Posterior vena cava (tissue), 2 donors: ENCODE measurements around the gene PRR12. TPM values are rescaled to one million over a fixed set of nuclear protein-coding genes. Genes with fewer than 3 reads are reported as not detected.

Experiments
- DNase-seq: peaks from one replicate; pipeline ENCODE4 v3.0.0-alpha.2; 2020; ENCODE audit warnings: low spot score
- intact Hi-C, 2 donors: fragments of 100-400 bp; cut with DNase I; formaldehyde crosslinking; loops; one replicate each; pipeline versions ENCODE4 v1.14.1 to v1.14.2; 2022 to 2023
- total RNA-seq, 2 donors: library from RNA; stranded (reverse); fragmentation: NEBNext Ultra II Directional; extraction: Animal tissue kit (Norgen Biotek cat#: 25700); gene quantifications; one replicate each; pipeline ENCODE4 v1.2.1, GENCODE V29; 2021
- donor health status: DM: yes; HTN: yes; CAD: no.
- donor health status: DM: yes; HTN: yes; CAD: no.

PRR12 gene
- total RNA-seq, 2 donors from 2014 or later, result 18.8 to 21.7 TPM

DNA sequence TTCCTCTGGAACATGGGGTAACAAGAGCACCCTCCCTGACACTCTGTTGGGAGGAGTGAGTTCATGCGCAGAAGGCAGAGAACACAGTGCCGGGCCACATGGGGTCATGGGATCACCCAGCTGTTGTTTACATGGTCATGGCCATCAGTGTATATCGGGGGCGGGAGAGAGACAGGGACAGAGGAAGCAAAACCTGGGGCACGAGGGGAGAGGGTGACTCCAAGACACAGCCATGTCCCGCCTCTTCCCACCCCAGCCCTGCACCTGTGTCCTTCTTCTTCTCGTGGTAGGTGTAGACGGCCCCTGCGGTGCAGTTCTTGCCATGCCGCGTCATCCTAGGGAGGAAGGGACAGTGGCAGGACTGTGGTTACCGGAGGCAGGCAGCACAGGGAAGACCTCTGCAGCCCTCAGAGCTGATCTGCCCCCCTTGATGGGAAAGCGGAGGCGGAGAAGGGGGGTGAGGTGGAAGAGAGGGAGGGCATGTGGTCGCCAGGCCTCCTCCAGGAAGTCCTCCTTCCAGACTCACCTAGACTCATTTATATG, 30.6 kb upstream of the PRR12 start:
- intact Hi-C loops, result no loop called here
- no peak for DNase-seq

DNA sequence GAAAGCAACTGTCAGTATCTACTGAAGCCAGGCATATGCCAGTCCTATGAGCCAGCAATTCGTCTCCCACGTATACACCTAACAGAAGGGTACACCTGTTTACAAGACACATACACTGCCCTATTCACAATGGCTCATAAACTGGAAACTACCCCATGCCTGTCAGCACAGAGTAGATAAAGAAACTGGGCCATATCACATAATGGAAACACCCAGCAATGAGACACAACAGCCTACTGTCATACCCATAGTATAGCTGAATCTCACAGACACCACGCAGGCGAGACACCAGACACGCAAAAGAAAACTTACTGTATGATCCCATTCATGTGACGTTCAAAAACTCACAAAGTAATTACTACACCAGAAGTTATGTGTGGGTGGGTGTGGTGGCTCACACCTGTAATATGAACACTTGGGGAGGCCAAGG, 26.4 kb upstream of the PRR12 start:
- intact Hi-C loops, result no loop called here
- no peak for DNase-seq

DNA sequence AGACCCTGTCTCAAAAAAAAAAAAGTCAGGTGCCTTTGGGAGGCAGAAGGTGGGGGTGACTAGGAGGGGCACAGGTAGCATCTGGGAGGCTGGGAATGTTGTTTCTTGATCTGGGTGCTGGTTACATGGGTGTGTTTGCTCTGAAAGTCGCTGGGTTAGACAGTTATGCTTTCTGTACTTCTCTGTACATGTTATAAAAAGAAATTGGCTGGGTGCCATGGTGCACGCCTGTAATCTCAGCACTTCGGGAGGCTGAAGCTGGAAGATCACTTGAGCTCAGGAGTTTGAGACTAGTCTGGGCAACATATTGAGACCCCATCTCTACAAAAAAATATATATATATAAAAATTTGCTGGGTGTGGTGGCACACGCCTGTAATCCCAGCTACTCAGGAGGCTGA, 25.7 kb upstream of the PRR12 start:
- intact Hi-C loops, result no loop called here

DNA sequence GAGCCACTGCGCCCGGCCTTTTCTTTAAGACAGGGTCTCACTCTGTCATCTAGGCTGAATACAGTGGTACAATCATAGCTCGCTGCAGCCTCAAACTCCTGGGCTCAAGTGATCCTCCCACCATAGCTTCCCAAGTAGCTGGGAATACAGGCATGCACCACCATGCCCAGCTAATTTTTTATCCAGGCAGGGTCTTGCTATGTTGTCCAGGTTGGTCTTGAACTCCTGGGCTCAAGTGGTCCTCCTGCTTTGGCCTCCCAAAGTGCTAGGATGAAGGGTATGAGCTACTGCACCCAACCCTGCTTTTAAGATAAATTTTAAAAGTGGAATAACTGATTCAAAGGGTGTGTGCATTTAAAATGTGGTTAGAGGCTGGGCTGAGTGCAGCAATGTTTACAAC, 24.7 kb upstream of the PRR12 start:
- intact Hi-C loops, result no loop called here
- DNase-seq, result no peak

More for the DNA sequence above, 25.7 kb upstream of the PRR12 start:
- no peak for DNase-seq

DNA sequence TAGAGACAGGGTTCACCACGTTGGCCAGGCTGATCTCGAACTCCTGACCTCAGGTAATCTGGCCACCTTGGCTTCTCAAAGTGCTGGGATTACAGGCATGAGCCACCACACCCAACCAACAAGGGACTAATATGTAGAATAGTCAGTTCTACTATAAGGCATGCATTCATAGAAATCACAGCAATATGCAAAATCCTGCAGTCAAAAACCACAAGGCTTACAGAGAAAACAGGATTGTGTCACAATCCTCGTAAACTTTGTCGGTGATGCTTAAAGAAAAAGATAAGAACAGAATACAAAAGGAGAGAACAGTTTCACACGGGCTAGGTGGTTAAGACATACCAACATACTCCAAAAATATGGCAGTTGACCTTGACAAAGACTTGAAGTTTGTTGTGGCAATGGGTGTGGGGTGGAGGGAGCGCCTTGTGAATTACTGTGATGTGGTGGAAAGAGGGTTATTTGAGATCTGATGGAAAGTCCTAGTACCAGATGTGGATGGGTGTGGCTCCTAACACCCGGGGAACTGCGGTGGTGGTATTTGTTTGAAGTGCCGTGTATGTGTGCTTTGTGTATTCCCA, 23.0 kb upstream of the PRR12 start:
- intact Hi-C loops, result no loop called here
- DNase-seq, result no peak

DNA sequence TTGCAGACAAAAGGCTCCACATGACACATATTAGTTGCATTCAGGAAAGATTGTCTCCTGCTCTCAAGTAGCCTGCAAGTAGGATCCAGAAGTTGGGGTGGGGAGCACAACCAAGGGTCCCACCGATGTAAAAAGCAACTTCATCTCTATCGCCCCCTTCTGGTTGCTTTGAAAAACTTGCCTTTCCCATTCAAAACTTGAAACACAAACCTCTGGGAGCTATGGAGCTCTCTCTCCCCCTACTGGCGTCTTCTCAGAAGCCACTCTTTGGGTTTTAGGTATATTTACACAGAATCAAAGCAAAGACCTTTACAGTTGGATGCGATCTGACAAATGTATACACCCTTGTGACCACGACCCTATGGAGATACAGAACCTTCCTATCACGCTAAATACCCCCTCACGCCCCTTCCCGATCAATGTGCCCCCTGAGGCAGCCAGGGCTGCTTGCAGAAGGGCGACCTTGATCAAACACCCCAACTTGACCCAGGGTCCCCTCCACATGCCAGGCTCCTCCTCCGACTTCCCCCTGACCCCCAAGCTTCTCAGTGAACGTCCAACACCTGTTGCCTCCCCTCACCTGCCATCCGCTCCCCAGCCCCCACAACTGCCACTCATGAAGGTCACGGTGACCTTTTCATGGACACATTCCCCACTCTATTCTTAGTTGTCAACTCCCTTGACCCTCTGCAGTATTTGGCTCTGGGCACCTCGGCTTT, 20.7 kb upstream of the PRR12 start:
- no peak for DNase-seq
- intact Hi-C loops, result no loop called here

DNA sequence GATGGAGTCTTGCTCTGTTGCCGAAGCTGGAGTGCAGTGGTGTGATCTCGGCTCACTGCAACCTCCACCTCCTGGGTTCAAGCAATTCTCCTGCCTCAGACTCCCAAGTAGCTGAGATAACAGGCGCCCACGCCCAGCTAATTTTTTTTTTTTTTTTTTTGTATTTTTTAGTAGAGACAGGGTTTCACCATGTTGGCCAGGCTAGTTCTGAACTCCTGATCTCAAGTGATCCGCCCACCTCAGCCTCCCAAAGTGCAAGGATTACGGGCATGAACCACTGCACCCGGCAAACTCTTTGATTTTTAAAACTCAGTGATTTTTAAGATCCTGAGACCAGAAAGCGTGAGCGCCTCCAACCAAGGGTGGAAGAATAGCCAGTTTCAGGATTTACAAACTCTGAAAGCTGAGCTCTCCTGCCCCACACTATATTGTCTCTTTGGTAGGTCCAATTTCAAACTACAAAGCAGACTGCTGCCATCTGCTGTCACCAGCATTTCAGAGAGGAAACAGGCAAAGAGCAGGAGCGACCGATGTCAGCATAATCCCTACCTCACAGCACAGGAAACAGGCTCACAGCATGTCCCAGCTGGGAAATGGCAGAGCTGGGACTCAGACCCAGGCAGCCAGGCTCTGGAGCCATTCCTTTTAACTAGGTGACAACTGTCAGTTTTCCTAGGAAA, 19.8 kb upstream of the PRR12 start:
- intact Hi-C loops, result no loop called here
- DNase-seq, result no peak

DNA sequence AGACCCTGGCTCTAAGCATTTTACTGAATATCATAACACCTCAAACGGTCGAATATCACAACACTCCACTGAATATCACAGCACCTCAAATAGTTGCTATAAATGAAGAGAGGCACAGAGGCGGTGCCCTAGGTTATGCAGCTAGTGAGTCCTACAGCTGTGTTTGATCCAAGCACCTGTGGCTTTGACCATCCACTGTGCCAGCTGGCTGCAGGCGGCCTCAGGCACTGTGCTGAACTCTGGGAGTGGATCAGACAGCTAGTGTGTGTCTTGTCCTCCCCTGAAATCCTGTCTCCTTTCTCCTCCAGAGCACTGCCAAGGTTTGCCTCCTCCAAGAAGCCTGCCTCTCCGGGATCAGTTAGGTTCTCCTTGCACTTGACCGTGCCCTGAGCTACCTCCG, 18.0 kb upstream of the PRR12 start:
- DNase-seq, result no peak
- intact Hi-C loops, result no loop called here

DNA sequence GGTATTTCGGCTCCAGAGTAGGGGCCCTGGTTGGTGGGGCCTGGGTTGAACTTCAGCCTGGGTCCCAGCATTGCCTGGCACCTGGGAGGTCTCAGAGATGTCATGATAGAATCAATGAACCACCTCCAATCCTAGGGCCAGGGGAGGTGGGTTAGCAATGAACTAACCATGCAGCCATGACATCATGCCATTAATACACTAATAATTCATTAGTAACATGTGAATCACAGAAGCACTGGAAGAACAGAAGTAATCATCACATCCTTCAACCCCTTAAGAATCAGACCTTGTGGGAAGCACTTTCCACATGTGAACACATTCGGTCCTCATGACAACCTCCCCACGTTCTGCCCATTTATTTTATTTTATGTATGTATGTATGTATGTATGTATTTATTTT, 17.6 kb upstream of the PRR12 start:
- intact Hi-C loops, result no loop called here
- DNase-seq, result no peak

DNA sequence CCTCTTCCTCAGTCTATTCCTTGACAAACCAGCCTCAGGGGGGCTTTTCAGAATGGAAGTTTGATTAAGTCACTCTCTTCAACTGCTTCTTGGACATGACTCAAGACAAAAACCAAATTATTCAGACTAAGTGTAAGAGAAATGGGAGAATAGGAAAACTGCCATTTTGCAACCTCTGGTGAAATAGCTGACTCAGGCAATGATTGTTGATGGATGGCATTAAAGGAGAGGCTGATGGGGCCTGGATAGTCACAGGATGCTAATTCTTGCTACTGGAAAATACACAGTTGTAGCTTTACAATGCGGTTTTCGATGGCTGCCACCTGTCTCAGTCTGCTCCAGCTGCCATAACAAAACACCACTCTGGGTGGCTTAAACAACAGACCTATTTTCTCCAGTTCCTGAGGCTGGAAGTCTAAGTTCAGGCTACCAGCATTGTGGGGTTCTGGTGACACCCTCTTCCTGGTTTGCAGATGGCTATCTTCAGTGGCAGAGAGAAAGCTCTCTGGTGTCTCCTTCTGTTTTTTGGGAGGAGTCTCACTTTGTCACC, 16.7 kb upstream of the PRR12 start:
- no peak for DNase-seq
- intact Hi-C loops, result no loop called here

DNA sequence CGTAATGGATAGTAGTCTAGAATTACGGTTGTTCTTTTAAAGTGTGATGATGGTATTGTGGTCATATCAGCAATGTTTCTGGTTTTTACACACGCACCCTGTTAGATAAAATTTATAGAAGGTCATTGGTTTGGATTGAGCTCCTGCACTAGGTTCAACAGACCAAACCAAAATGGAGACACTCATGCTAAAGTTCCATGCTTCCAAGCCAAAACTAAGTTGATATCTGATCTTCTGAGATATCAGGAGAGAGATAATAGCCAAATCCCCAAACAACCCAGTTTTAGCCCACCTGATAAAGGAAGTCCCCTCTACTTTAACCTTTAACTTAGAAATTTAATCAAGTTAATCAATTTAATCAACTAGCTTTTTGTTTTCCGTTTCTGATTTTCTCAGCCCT, 11.8 kb upstream of the PRR12 start:
- no peak for DNase-seq
- intact Hi-C loops, result no loop called here

DNA sequence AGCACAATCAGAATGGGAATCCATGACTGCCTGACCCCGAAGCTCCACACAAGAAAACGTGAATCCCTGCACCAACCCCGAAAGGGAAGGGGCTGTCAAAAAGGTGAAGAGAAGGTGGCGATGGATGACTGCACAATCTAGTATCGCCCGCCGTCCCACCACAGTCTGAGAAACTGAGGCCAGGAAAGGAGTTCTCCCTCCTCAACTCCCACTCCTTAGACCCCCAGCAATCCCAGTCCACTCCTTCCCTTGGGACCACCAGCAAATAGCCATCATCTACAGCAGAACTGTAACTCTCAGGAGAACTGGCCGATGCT, 11.1 kb upstream of the PRR12 start:
- intact Hi-C loops, result no loop called here
- DNase-seq, result no peak

DNA sequence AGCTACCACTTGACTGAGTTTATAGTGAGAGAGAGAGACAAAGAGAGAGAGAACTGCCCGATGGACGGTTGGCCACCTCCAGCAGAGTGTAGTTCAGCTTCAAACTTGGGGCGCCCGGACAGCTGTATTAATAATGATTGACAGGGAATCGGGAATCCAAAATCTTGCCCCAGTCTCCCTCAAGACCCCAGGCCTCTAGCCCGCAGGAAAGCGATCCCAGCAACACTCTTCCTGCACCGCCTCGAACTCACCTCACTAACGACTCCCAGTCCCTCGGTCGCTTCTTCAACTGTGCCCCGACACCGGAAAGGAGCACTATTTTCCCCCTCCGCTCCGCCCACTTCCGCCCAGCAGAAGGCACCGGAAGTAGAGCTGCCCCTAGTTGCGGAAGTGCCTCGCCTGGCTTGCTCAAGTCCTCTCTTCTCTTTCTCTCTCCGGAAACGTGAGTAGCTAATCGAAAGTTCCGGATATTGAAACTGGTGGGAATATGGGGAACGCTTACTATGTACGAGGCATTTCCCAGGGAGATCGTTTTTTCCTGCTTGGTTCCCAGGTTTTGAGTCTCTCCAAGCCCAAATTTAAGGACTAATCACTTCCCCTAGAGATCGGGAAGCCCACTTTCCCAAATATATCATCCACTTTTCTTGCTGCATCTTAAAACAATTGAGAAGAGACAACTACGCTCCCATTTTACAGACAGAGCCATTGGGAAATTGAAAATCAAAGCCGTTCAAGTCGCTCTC, 10.5 kb upstream of the PRR12 start, which contains the start of gene NOSIP:
NOSIP (minus strand) TSS at position 293 of the 743 bp plus-strand sequence. CDS start 19,865 bp downstream, outside the sequence.
- intact Hi-C loops, result no loop called here
- DNase-seq, result peak; percentile 98

DNA sequence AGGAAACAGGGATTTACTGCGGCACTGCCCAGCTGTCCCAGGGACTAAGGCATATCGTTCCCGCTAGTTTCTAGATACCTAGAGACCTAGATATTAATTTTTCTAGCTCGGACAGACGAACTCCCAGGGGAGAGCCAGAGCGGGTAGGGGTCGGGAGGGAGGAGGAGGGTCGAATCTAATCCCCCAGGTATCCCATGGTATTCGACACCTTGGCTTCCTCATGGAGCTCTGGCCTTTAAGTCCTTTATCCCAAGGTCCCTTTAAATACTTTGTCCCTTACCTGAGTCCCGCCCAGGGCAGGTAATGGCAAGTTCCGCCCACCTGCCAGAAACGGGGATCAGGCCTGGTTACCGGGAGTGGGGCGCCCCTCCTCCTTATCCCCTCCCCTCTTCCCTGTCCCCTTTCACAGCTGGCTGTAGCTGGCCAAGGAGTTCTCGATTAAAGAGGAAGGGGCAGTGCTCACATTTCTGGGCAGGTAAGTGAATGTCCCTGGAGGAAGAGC, 9.9 kb upstream of the PRR12 start, which contains the start of gene PRRG2:
PRRG2 (plus strand) TSS at position 310 of the 502 bp plus-strand sequence. CDS start 1,904 bp downstream, outside the sequence.
- intact Hi-C loops, result no loop called here

DNA sequence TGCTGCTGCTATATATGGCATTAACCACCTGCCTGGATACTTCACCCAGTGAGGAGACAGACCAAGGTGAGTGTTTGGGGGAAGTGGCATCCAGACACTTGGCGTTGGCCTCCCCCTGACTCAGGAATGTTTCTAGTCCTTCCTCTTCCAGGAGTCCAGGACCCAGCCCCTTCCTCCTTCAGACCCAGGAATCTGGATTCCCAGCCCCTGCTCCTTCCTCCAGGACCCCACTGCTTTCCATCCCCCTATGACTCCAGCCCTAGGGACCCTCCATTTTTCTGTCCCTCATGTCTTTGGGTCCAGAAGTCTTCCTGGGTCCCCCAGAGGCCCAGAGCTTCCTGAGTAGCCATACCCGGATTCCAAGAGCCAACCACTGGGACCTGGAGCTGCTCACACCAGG, 7.7 kb upstream of the PRR12 start:
- no peak for DNase-seq
- intact Hi-C loops, result loop anchor here in 1 of 2 donors (1.0 kb wide), 1 partner anchor 41 kb away; no protein-coding TSS in a partner anchor

More for the DNA sequence above, 9.9 kb upstream of the PRR12 start, which contains the start of gene PRRG2:
- no peak for DNase-seq

DNA sequence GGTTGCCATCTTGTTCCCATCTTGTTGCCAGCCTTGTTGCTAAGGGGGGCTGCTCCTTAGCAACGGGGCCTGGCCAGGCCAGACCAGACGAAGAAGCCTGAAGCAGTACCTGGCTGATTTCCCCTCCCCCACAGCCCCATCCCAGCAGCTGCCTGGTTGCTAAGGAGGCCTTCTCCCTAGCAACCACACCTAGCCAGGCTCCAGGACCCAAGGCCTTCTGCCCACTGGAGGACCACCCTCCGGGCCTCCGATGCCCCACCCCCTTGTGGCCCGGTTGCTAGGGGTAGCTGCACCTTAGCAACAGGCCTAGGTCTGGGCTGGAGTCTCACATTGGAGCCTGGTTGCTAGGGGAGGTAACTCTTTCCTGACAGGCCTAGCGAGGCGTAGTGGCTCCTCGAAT, 6.0 kb upstream of the PRR12 start:
- intact Hi-C loops, result loop anchor here in 1 of 2 donors (5.0 kb wide), 1 partner anchor 87 kb away; no protein-coding TSS in a partner anchor
- no peak for DNase-seq

DNA sequence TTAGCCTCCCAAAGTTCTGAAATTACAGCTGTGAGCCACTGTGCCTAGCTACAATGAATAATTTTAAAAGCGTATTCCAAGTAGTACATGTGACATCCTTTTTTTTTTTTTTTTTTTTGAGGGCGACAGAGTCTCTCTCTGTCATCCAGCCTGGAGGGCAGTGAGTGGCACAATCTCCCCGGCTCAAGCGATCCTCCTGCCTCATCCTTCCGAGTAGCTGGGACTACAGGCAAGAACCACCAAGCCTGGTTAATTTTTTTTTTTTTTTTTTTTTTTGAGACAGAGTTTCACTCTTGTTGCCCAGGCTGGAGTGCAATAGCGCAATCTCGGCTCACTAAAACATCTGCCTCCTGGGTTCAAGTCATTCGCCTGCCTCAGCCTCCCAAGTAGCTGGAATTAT, 3.8 kb upstream of the PRR12 start:
- intact Hi-C loops, result loop anchor here in 1 of 2 donors (5.0 kb wide), 1 partner anchor 85 kb away; no protein-coding TSS in a partner anchor

DNA sequence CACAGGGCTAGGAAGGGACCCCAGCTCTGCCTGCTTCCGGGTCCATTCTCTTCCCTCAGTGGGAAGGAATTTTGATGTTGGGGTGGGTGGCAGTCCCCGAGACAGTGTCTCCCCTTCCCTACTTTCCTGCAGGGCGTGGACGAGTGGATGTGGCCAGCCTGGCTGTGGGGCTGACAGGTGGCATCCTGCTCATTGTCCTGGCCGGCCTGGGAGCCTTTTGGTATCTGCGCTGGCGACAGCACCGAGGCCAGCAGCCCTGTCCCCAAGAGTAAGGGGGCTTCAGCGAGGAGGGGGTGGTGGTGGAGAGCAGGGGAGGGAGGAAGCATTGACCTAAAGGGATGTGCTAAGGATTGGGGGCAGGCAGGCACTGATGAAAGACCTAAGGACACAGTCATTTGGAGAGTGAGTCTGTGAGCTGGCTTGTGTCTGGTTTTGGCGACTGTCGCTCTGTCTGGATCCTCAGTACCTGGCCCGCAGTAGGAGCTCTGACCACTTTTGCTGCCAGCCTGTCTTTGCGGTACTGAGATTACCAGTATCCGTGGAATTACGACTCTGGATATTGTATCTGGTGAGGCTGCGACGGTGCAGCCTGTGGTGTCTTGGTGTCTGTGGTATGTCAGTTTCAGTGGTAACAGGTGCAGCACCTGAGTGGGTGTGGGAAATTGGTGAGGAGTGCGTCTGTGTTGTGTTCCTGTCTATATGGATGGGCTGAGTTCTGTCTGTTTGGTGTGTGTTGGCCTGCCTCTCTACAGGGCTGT, 2.4 kb upstream of the PRR12 start:
- no peak for DNase-seq
- intact Hi-C loops, result loop anchor here in 1 of 2 donors (5.0 kb wide), 1 partner anchor 84 kb away; no protein-coding TSS in a partner anchor

More for the DNA sequence above, 3.8 kb upstream of the PRR12 start:
- DNase-seq, result no peak
